Loucy (cell line): ENCODE measurements around the gene CRHR2.

ENCODE experiments used
- H2AFZ ChIP-seq: fragments of 200-600 bp; sonication (generic); 2 replicates; pipeline ENCODE4 v1.6.0; 2016; ENCODE audit warnings: antibody characterized with exemption, mild to moderate bottlenecking, low read length, moderate library complexity
- H3F3A ChIP-seq: fragments of 200-600 bp; 2 replicates; pipeline ENCODE4 v1.6.0; 2016; ENCODE audit warnings: antibody characterized with exemption, low read depth, mild to moderate bottlenecking
- H3K27me3 ChIP-seq: fragments of 200-600 bp; sonication (generic); 2 replicates; pipeline ENCODE4 v1.6.1; 2014; ENCODE audit warnings: low read length, mild to moderate bottlenecking; ENCODE audit not compliant: insufficient read depth, poor library complexity, severe bottlenecking
- H3K36me3 ChIP-seq: fragments of 200-600 bp; sonication (generic); 2 replicates; pipeline ENCODE4 v1.6.1; 2016; ENCODE audit warnings: low read length; ENCODE audit not compliant: insufficient read depth
- H3K4me1 ChIP-seq: fragments of 200-600 bp; sonication (generic); 2 replicates; pipeline ENCODE4 v1.5.1; 2014; ENCODE audit warnings: low read length, mild to moderate bottlenecking; ENCODE audit not compliant: insufficient read depth, poor library complexity, severe bottlenecking
- H3K4me2 ChIP-seq: fragments of 200-600 bp; sonication (generic); 2 replicates; pipeline ENCODE4 v1.6.0; 2014; ENCODE audit warnings: antibody characterized with exemption, low read length, low read depth, mild to moderate bottlenecking; ENCODE audit not compliant: poor library complexity, severe bottlenecking
- H3K4me3 ChIP-seq: fragments of 200-600 bp; sonication (generic); 2 replicates; pipeline ENCODE4 v1.5.1; 2014; ENCODE audit warnings: low read length, mild to moderate bottlenecking, mixed read lengths; ENCODE audit not compliant: poor library complexity, severe bottlenecking
- H3K79me2 ChIP-seq: fragments of 200-600 bp; sonication (generic); 2 replicates; pipeline ENCODE4 v1.6.1; 2014; ENCODE audit warnings: low read length; ENCODE audit not compliant: insufficient read depth
- H3K9ac ChIP-seq: fragments of 200-600 bp; sonication (generic); 2 replicates; pipeline ENCODE4 v1.6.0; 2014; ENCODE audit warnings: mild to moderate bottlenecking, low read depth, low read length, moderate library complexity; ENCODE audit not compliant: poor library complexity, severe bottlenecking
- H3K9me2 ChIP-seq: fragments of 200-600 bp; sonication (generic); replicated peaks from 2 replicates; pipeline ENCODE4 v1.6.1; 2016; ENCODE audit warnings: low read depth, low read length, mixed read lengths
- H3K9me3 ChIP-seq: fragments of 200-600 bp; sonication (generic); 2 replicates; pipeline ENCODE4 v1.6.1; 2014; ENCODE audit warnings: mild to moderate bottlenecking, antibody characterized with exemption, low read length, low read depth; ENCODE audit not compliant: insufficient read depth
- H4K20me1 ChIP-seq: fragments of 200-600 bp; sonication (generic); 2 replicates; pipeline ENCODE4 v1.6.0; 2014; ENCODE audit warnings: antibody characterized with exemption, low read length, mild to moderate bottlenecking; ENCODE audit not compliant: insufficient read depth, poor library complexity, severe bottlenecking
- EZH2phosphoT487 ChIP-seq: fragments of 200-600 bp; IDR thresholded peaks from 2 replicates; pipeline ENCODE4 v1.6.1; 2018; ENCODE audit warnings: antibody characterized with exemption, mild to moderate bottlenecking, moderate library complexity, borderline replicate concordance
- TF ChIP-seq, protein P1 (sequence below): fragments of 200-600 bp; sonication (generic); conservative IDR thresholded peaks from 2 replicates; pipeline ENCODE4 v1.5.1; 2014; ENCODE audit warnings: mild to moderate bottlenecking, antibody characterized with exemption, low read length

CRHR2 gene

DNA sequence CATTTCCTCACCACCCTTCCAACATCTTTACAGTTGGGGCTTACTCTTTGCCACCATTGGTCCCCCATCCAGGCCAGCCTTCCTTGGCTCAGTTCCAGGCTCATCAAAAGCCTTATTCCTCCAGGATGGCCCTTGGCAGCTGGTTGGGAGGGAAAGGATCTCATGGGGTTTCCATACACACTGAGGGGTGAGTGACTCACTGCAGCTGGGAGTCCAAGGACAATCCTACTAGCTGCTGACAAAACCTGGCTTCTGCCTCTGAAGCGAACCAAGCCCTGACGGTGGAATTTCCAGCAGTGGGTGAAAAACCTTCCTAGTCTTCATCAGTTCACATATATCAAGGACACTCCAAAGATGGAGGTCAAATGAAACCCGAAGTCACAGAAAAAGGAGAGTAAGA, 22.9 kb downstream of the CRHR2 start:
- no peaks in the 10 kb centered on the region for H3K9me3 ChIP-seq
- no peak overlapping the region for H3K9ac ChIP-seq
- no peak overlapping the region for H3K4me2 ChIP-seq

DNA sequence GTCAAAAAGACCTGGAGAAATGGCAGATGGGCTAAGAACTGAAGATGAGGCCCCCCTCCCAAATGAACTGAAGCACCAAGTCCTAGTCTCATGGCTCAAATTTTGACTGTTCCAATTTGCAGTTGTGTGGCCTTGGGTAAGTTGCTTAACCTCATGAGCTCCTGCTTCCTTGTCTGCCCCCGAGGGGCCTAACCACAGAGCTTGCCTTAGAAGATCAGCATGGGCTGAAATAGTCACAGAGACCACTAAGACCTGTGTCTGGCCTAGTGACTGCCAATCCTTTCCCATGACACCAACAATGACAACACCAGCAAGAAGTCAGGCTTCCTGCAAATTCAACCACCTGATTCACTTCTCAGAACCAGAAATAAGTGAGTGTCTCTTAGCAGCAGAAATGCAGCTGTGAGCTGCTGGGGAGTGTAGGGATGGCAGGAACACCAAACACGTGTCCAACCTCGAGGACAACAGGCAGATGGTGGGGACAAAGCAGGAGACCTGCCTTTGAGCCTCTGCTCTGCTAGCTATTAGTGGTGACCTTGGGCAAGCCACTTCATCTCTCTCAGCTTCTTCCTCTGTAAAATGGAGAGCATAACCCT, 23.7 kb downstream of the CRHR2 start:
- no peak for TF ChIP-seq EZH2phosphoT487
- TF ChIP-seq, protein P1, sequence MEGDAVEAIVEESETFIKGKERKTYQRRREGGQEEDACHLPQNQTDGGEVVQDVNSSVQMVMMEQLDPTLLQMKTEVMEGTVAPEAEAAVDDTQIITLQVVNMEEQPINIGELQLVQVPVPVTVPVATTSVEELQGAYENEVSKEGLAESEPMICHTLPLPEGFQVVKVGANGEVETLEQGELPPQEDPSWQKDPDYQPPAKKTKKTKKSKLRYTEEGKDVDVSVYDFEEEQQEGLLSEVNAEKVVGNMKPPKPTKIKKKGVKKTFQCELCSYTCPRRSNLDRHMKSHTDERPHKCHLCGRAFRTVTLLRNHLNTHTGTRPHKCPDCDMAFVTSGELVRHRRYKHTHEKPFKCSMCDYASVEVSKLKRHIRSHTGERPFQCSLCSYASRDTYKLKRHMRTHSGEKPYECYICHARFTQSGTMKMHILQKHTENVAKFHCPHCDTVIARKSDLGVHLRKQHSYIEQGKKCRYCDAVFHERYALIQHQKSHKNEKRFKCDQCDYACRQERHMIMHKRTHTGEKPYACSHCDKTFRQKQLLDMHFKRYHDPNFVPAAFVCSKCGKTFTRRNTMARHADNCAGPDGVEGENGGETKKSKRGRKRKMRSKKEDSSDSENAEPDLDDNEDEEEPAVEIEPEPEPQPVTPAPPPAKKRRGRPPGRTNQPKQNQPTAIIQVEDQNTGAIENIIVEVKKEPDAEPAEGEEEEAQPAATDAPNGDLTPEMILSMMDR, result no peak
- Histone ChIP-seq H2AFZ (no peak overlapping the region), H4K20me1 (no peaks in the 10 kb centered on the region), H3K27me3 (no peaks in the 10 kb centered on the region), H3K9me3 (no peaks in the 10 kb centered on the region), H3F3A (no peaks in the 10 kb centered on the region), H3K4me2 (no peak overlapping the region), H3K9me2 (no peaks in the 10 kb centered on the region), H3K4me1 (peaks cover 13% of the 10 kb centered on the region), H3K9ac (no peak overlapping the region), H3K36me3 (no peaks in the 10 kb centered on the region), H3K79me2 (no peaks in the 10 kb centered on the region), H3K4me3 (no peak overlapping the region)

More for the DNA sequence above, 22.9 kb downstream of the CRHR2 start:
- Histone ChIP-seq H2AFZ (no peak overlapping the region), H3F3A (no peaks in the 10 kb centered on the region), H4K20me1 (no peaks in the 10 kb centered on the region), H3K4me1 (peaks cover 13% of the 10 kb centered on the region), H3K27me3 (no peaks in the 10 kb centered on the region), H3K79me2 (no peaks in the 10 kb centered on the region), H3K9me2 (no peaks in the 10 kb centered on the region), H3K36me3 (no peaks in the 10 kb centered on the region), H3K4me3 (no peak overlapping the region)
- TF ChIP-seq EZH2phosphoT487, result no peak
- TF ChIP-seq, protein P1, result no peak

DNA sequence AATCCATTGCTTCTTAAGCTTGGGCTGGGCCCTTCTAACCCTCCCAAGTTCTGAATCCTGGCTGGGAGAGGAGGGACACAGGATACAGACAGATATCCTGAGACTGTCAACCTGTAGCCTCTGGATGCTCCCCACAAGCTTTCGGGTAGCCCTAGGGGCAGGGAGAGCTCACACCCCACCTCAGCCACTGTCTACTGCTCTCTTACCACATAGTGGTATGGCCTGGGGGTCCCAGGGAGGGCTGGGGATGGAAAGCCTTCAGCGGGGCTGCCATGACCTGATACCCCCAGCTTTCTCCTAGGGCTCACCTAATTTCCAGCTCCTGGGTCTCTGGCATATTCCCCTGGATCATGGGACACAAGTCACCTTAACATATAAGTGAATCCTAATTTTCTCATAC, 25.1 kb downstream of the CRHR2 start:
- Histone ChIP-seq H2AFZ (no peak overlapping the region), H3K36me3 (no peaks in the 10 kb centered on the region), H3K4me3 (no peak overlapping the region), H3K9me3 (no peaks in the 10 kb centered on the region), H3K4me2 (no peak overlapping the region), H3K27me3 (no peaks in the 10 kb centered on the region), H4K20me1 (no peaks in the 10 kb centered on the region), H3K79me2 (no peaks in the 10 kb centered on the region), H3F3A (no peaks in the 10 kb centered on the region), H3K9ac (no peak overlapping the region), H3K9me2 (no peaks in the 10 kb centered on the region), H3K4me1 (peaks cover 13% of the 10 kb centered on the region)
- no peak for TF ChIP-seq EZH2phosphoT487
- TF ChIP-seq, protein P1, result no peak
